Panc1 (cell line): Measurements from ENCODE around the gene SRF.

Experiments
- CTCF ChIP-seq: fragments of 450-650 bp; IDR thresholded peaks from 2 replicates; pipeline ENCODE4 v1.5.1; 2017; ENCODE audit warnings: mild to moderate bottlenecking
- POLR2AphosphoS5 ChIP-seq: IDR thresholded peaks from 2 replicates; pipeline ENCODE4 v1.6.1; 2012; ENCODE audit warnings: mild to moderate bottlenecking, low read depth, low read length, moderate library complexity

GRCh38 chr6:43217351-43217750 lies 46.3 kb downstream of the SRF start:
- no peak for TF ChIP-seq CTCF
- TF ChIP-seq POLR2AphosphoS5, result no peak
